IPS-20b (cell line): ENCODE data around the gene ARHGEF17.

Source experiments
- H3K27ac ChIP-seq: one replicate; pipeline ENCODE4 v1.5.1; 2013; ENCODE audit warnings: low read length
- H3K27me3 ChIP-seq: 2 replicates; pipeline ENCODE4 v1.6.1; 2013; ENCODE audit warnings: mild to moderate bottlenecking, low read length, inconsistent platforms; ENCODE audit not compliant: insufficient read depth
- H3K36me3 ChIP-seq: 2 replicates; pipeline ENCODE4 v1.6.1; 2013; ENCODE audit warnings: low read depth, mild to moderate bottlenecking, inconsistent platforms, low read length, moderate library complexity; ENCODE audit not compliant: insufficient read depth
- H3K4me1 ChIP-seq: 2 replicates; pipeline ENCODE4 v1.6.1; 2013; ENCODE audit warnings: mild to moderate bottlenecking, control low read depth, inconsistent platforms, low read length, moderate library complexity; ENCODE audit not compliant: insufficient read depth
- H3K4me3 ChIP-seq: 2 replicates; pipeline ENCODE4 v1.5.1; 2013; ENCODE audit warnings: mild to moderate bottlenecking, low read length, inconsistent platforms
- H3K9ac ChIP-seq: 2 replicates; pipeline ENCODE4 v1.6.1; 2013; ENCODE audit warnings: low read depth, mild to moderate bottlenecking, inconsistent platforms, low read length, moderate library complexity
- H3K9me3 ChIP-seq: 2 replicates; pipeline ENCODE4 v1.6.1; 2013; ENCODE audit warnings: mild to moderate bottlenecking, low read depth, low read length, inconsistent platforms; ENCODE audit not compliant: insufficient read depth

ARHGEF17 gene

GRCh38 chr11:73275381-73275750, 32.7 kb upstream of the ARHGEF17 start:
- Histone ChIP-seq H3K9me3 (no peaks in the 10 kb centered on the region), H3K27me3 (no peaks in the 10 kb centered on the region), H3K9ac (no peak overlapping the region), H3K4me1 (no peaks in the 10 kb centered on the region), H3K36me3 (no peaks in the 10 kb centered on the region), H3K4me3 (no peak overlapping the region), H3K27ac (no peak overlapping the region)

GRCh38 chr11:73277467-73277866, 30.6 kb upstream of the ARHGEF17 start:
- Histone ChIP-seq H3K27me3 (no peaks in the 10 kb centered on the region), H3K4me1 (no peaks in the 10 kb centered on the region), H3K4me3 (no peak overlapping the region), H3K36me3 (no peaks in the 10 kb centered on the region), H3K9ac (no peak overlapping the region), H3K9me3 (no peaks in the 10 kb centered on the region), H3K27ac (no peak overlapping the region)

GRCh38 chr11:73280626-73281025, 27.4 kb upstream of the ARHGEF17 start:
- Histone ChIP-seq H3K9ac (no peak overlapping the region), H3K36me3 (no peaks in the 10 kb centered on the region), H3K4me1 (no peaks in the 10 kb centered on the region), H3K27ac (no peak overlapping the region), H3K4me3 (no peak overlapping the region), H3K9me3 (no peaks in the 10 kb centered on the region), H3K27me3 (no peaks in the 10 kb centered on the region)

GRCh38 chr11:73281201-73281741, 26.8 kb upstream of the ARHGEF17 start:
- H3K4me3 ChIP-seq, result no peak overlapping the region
- H3K36me3 ChIP-seq, result no peaks in the 10 kb centered on the region
- H3K4me1 ChIP-seq, result no peaks in the 10 kb centered on the region
- no peak overlapping the region for H3K9ac ChIP-seq
- H3K9me3 ChIP-seq, result no peaks in the 10 kb centered on the region
- no peak overlapping the region for H3K27ac ChIP-seq
- H3K27me3 ChIP-seq, result no peaks in the 10 kb centered on the region

GRCh38 chr11:73281796-73282660, 26.0 kb upstream of the ARHGEF17 start:
- Histone ChIP-seq H3K4me1 (no peaks in the 10 kb centered on the region), H3K27me3 (no peaks in the 10 kb centered on the region), H3K4me3 (no peak overlapping the region), H3K36me3 (no peaks in the 10 kb centered on the region), H3K9me3 (no peaks in the 10 kb centered on the region), H3K9ac (no peak overlapping the region), H3K27ac (no peak overlapping the region)

GRCh38 chr11:73283276-73284000, 24.6 kb upstream of the ARHGEF17 start:
- Histone ChIP-seq H3K27me3 (no peaks in the 10 kb centered on the region), H3K9me3 (no peaks in the 10 kb centered on the region), H3K36me3 (no peaks in the 10 kb centered on the region), H3K9ac (no peak overlapping the region), H3K4me1 (no peaks in the 10 kb centered on the region), H3K4me3 (no peak overlapping the region), H3K27ac (no peak overlapping the region)

- H3K27me3 ChIP-seq, result no peaks in the 10 kb centered on the region
- H3K9me3 ChIP-seq, result no peaks in the 10 kb centered on the region
- no peak overlapping the region for H3K4me3 ChIP-seq
- H3K9ac ChIP-seq, result no peak overlapping the region
- no peak overlapping the region for H3K27ac ChIP-seq
- no peaks in the 10 kb centered on the region for H3K36me3 ChIP-seq
- no peaks in the 10 kb centered on the region; the same call in 1 of the 2 replicates for H3K4me1 ChIP-seq
Observed at GRCh38 chr11:73284106-73284505, 24.0 kb upstream of the ARHGEF17 start.

GRCh38 chr11:73285721-73286120, 22.4 kb upstream of the ARHGEF17 start:
- Histone ChIP-seq H3K9me3 (no peaks in the 10 kb centered on the region), H3K27me3 (no peaks in the 10 kb centered on the region), H3K27ac (no peak overlapping the region), H3K9ac (no peak overlapping the region), H3K4me1 (no peaks in the 10 kb centered on the region; the same call in 1 of the 2 replicates), H3K36me3 (no peaks in the 10 kb centered on the region), H3K4me3 (no peak overlapping the region)

- Histone ChIP-seq H3K36me3 (no peaks in the 10 kb centered on the region), H3K27me3 (no peaks in the 10 kb centered on the region), H3K4me1 (no peaks in the 10 kb centered on the region; the same call in 1 of the 2 replicates), H3K27ac (no peak overlapping the region), H3K9me3 (no peaks in the 10 kb centered on the region), H3K9ac (no peak overlapping the region), H3K4me3 (no peak overlapping the region)
Observed at GRCh38 chr11:73286240-73286810, 21.8 kb upstream of the ARHGEF17 start.

GRCh38 chr11:73287400-73288101, 20.5 kb upstream of the ARHGEF17 start:
- H3K27me3 ChIP-seq, result 0 out of 2 replicates have a peak, but pooled peaks cover 6% of the 10 kb centered on the region
- H3K9ac ChIP-seq, result no peak overlapping the region
- no peaks in the 10 kb centered on the region for H3K9me3 ChIP-seq
- H3K4me3 ChIP-seq, result no peak overlapping the region
- no peak overlapping the region for H3K27ac ChIP-seq
- H3K36me3 ChIP-seq, result no peaks in the 10 kb centered on the region
- H3K4me1 ChIP-seq, result no peaks in the 10 kb centered on the region; the same call in 1 of the 2 replicates

- H3K27me3 ChIP-seq, result peaks cover 10% of the 10 kb centered on the region; the same call in 1 of the 2 replicates
- H3K9ac ChIP-seq, result no peak overlapping the region
- H3K9me3 ChIP-seq, result no peaks in the 10 kb centered on the region
- no peak overlapping the region for H3K4me3 ChIP-seq
- no peaks in the 10 kb centered on the region; the same call in 1 of the 2 replicates for H3K4me1 ChIP-seq
- H3K27ac ChIP-seq, result no peak overlapping the region
- H3K36me3 ChIP-seq, result no peaks in the 10 kb centered on the region
Observed at GRCh38 chr11:73288192-73288872, 19.7 kb upstream of the ARHGEF17 start.
